Calu3 (cell line): ENCODE data around the gene RAC2. TPM values are rescaled to one million over a fixed set of nuclear protein-coding genes. Genes with fewer than 3 reads are reported as not detected.

Experiments used
- Bru-seq: library from RNA; stranded (reverse); fragments of 400-500 nt; gene quantifications from one replicate; lab custom pipeline; 2021; lab: Mats Ljungman, UMichigan
- BruChase-seq, 2 experiments: library from RNA; stranded (reverse); fragments of 400-500 nt; gene quantifications; one replicate each; lab custom pipeline; 2021; lab: Mats Ljungman, UMichigan
- BruUV-seq: library from RNA; stranded (reverse); fragments of 400-500 nt; replicated peaks from 2 replicates; lab custom pipeline; 2021; lab: Mats Ljungman, UMichigan
- CTCF ChIA-PET: fragments of 300-600 bp; sonication (Branson Sonifier 250); formaldehyde crosslinking; loops from one replicate; lab custom pipeline; 2022; ENCODE audit warnings: antibody characterized with exemption; lab: Charles Lee
- DNase-seq: peaks from one replicate; pipeline ENCODE4 v3.0.0; 2022
- H3K27ac Mint-ChIP-seq: one replicate; pipeline ENCODE4 v1.8.0; 2022; ENCODE audit warnings: mixed read lengths; ENCODE audit not compliant: unreplicated experiment
- H3K27me3 Mint-ChIP-seq: one replicate; pipeline ENCODE4 v1.8.0; 2022; ENCODE audit warnings: mixed read lengths; ENCODE audit not compliant: unreplicated experiment
- H3K36me3 Mint-ChIP-seq: one replicate; pipeline ENCODE4 v1.8.0; 2022; ENCODE audit warnings: mild to moderate bottlenecking, moderate library complexity, mixed read lengths; ENCODE audit not compliant: insufficient read depth, unreplicated experiment
- H3K4me1 Mint-ChIP-seq: one replicate; pipeline ENCODE4 v1.8.0; 2022; ENCODE audit warnings: mild to moderate bottlenecking, low read depth, mixed read lengths; ENCODE audit not compliant: unreplicated experiment
- H3K4me3 Mint-ChIP-seq: one replicate; pipeline ENCODE4 v1.8.0; 2022; ENCODE audit warnings: mild to moderate bottlenecking, low read depth, moderate library complexity, mixed read lengths; ENCODE audit not compliant: unreplicated experiment
- H3K9me3 Mint-ChIP-seq: one replicate; pipeline ENCODE4 v1.8.0; 2022; ENCODE audit warnings: low read depth, mixed read lengths; ENCODE audit not compliant: unreplicated experiment
- intact Hi-C: fragments of 100-400 bp; cut with micrococcal nuclease; formaldehyde crosslinking; loops from one replicate; pipeline ENCODE4 v1.10.0; 2022; ENCODE audit not compliant: unreplicated experiment
- long read RNA-seq: library from polyadenylated mRNA; stranded (forward); transcript quantifications from one replicate; pipeline ENCODE4 v2.0.0, GENCODE V29; 2022
- total RNA-seq: library from RNA; stranded (reverse); gene quantifications from 2 replicates; pipeline ENCODE4 v1.2.3, GENCODE V29; 2022
- TF ChIP-seq, protein P1 (sequence below): fragments of 200-600 bp; IDR thresholded peaks from one replicate; pipeline ENCODE4 v1.8.0; 2022; ENCODE audit warnings: antibody characterized with exemption; ENCODE audit not compliant: unreplicated experiment

The RAC2 gene
- total RNA-seq, result 21.0 and 24.0 TPM in 2 replicates
- Bru-seq, nascent RNA, result percentile 39 among the genes with signal in this experiment
- percentile 47 among the genes with signal in this experiment for BruChase-seq, experiment 1, labeled RNA remaining after a 6-hour chase
- percentile 43 among the genes with signal in this experiment for BruChase-seq, experiment 2, labeled RNA remaining after a 2-hour chase
- long read RNA-seq, transcript RAC2-201 (7 exons, 1,482 nt), result major isoform, 16 of 25 reads
- long read RNA-seq, partial matches to known transcripts, result 0 of 25 reads
- long read RNA-seq, other reads (novel, unspliced or antisense), result 9 of 25 reads

DNA sequence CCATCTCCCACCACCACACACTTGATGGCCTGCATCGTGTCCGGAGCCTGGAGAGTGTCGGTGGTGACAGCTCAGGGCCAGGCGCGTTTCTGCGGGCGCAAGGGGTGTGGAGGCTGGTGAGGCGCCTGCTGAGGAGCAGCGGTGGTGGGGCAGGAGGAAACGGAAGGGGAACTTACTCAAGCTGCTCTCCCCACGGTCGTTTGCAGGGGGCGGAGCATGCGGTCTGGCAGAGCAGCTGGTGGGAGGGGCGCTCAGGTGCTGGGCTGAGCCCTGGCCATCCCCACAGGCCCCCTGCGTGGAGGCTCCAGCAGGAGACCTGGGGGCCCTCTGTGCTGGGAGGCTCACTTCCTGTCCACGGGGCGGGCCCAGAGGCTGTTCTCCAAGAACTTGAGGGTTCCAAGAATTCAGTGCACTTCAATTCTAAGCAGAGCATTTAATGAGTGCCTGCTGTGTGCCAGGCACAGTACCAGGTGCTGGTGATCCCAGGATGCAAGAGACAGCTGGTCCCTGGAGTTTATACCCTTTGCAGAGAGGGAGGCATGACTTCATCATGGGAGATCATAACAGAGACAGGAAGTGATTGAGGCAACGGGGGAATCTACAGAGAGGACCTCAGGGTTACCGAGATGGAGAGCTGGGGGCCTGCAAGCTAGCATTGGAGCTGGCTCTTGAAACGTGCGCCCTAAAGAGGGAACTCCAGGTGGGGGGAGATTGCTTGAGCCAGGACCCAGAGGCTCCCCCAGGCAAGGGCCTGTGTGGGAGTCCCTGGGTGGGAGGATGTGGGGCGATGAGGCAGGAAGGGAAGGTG, at the start of gene RAC2:
Gene RAC2, minus strand, starts transcription at position 156 of the 808 bp plus-strand sequence. Its CDS starts 121 bp downstream, at position 35.
- Mint-ChIP-seq H3K27ac (no peak within 1 kb of the TSS), H3K9me3 (no peaks in the 10 kb centered on the region), H3K36me3 (peaks cover 11% of the 10 kb centered on the region), H3K4me3 (peak within 1 kb of the TSS; percentile 74), H3K27me3 (no peaks in the 10 kb centered on the region), H3K4me1 (peaks cover 9% of the 10 kb centered on the region)
- intact Hi-C loops, result no loop called here
- CTCF ChIA-PET, result interaction anchor here (0.6 to 1.4 kb wide), 4 partner anchors 45 to 268 kb away, joined by 3 to 4 read pairs (median 4); no protein-coding TSS in a partner anchor
- TF ChIP-seq, protein P1, sequence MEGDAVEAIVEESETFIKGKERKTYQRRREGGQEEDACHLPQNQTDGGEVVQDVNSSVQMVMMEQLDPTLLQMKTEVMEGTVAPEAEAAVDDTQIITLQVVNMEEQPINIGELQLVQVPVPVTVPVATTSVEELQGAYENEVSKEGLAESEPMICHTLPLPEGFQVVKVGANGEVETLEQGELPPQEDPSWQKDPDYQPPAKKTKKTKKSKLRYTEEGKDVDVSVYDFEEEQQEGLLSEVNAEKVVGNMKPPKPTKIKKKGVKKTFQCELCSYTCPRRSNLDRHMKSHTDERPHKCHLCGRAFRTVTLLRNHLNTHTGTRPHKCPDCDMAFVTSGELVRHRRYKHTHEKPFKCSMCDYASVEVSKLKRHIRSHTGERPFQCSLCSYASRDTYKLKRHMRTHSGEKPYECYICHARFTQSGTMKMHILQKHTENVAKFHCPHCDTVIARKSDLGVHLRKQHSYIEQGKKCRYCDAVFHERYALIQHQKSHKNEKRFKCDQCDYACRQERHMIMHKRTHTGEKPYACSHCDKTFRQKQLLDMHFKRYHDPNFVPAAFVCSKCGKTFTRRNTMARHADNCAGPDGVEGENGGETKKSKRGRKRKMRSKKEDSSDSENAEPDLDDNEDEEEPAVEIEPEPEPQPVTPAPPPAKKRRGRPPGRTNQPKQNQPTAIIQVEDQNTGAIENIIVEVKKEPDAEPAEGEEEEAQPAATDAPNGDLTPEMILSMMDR, result no peak
- no TSS peak for BruUV-seq
- peak; percentile 79 for DNase-seq

DNA sequence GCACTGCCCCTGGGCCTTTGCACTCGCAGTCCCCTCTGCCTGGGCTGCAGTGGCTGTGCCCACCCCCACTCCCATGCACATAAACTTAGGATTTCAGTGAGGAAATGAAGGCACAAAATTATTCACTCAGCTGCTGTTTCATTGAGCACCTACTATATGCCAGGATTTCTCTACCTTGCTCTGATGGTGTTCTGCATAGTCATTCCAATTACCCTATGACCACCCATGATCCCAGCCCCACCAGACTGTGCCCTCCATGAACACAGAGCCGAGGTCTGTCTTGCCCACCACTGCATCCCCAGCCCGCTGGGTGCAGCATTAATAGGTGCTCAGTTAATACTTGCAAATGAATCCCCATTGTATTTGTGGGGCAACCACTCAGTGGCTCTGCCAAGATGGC, 49.1 kb upstream of the RAC2 start:
- Mint-ChIP-seq H3K4me1 (peaks cover 5% of the 10 kb centered on the region), H3K9me3 (no peaks in the 10 kb centered on the region), H3K36me3 (peaks cover 6% of the 10 kb centered on the region), H3K27me3 (peaks cover 10% of the 10 kb centered on the region), H3K4me3 (no peak overlapping the region), H3K27ac (no peak overlapping the region)
- intact Hi-C loops, result no loop called here
- DNase-seq, result no peak
- CTCF ChIA-PET, result no interaction called here
- TF ChIP-seq, protein P1, result no peak
- BruUV-seq, result no TSS peak

DNA sequence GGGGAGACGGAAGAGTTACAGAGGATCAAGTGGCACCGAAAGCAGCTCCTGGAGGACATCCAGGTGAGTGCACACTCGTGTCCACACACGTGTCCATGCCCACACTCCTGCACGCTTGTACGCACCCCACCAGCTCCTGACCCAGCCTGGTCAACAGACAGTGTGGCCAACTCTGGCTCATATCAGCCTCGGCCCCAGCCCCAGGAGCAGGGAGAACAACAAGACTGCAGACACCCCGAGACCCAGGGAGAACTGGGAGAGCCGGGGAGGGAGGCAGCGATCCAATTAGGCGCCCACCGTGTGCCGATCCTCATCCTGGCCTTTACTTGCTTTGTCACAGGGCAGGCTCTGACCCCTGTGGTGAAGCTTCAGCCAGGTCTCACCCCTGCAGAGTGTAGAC, 48.6 kb upstream of the RAC2 start:
- no peak overlapping the region for H3K27ac Mint-ChIP-seq
- TF ChIP-seq, protein P1, result no peak
- H3K4me1 Mint-ChIP-seq, result peaks cover 5% of the 10 kb centered on the region
- no peaks in the 10 kb centered on the region for H3K9me3 Mint-ChIP-seq
- H3K4me3 Mint-ChIP-seq, result no peak overlapping the region
- CTCF ChIA-PET, result no interaction called here
- peaks cover 15% of the 10 kb centered on the region for H3K27me3 Mint-ChIP-seq
- no TSS peak for BruUV-seq
- DNase-seq, result no peak
- peaks cover 6% of the 10 kb centered on the region for H3K36me3 Mint-ChIP-seq
- intact Hi-C loops, result no loop called here

DNA sequence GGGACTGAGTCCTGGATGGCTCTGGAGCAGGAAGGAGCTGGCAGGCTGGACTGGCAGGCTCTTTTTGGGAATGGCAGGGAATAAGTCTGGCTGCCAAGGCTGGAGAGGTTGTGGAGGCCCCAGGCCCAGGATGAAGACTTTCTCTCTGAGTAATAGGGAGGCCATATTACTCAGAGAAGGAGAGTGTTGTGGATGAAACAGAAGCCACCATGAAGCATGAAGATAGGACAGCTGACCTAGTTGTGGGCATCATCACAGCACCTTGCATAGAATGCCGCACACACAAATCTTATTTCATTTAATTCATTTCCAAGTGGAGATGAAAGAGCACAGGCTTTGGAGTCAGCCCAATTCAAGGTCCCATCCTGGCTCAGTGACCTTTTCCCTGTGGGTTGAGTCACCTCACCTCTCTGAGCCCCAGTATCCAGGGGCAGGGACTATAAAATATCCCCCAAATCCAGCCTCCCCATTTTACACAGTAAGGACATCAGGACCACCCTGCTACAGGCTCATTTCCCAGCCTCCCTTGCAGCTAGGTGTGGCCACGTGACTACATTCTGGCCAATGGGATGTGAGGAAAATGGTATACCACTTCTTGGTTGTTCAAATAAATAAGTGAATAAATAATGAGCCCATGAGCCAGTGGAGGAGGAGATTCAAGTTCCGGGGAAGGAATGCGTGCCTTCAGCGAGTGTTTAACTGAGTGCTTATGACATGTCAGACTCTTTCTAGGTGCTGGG, 47.7 kb upstream of the RAC2 start:
- TF ChIP-seq, protein P1, result no peak
- Mint-ChIP-seq H3K4me1 (peaks cover 5% of the 10 kb centered on the region), H3K9me3 (no peaks in the 10 kb centered on the region), H3K27me3 (peaks cover 24% of the 10 kb centered on the region), H3K36me3 (peaks cover 6% of the 10 kb centered on the region), H3K27ac (no peak overlapping the region), H3K4me3 (no peak overlapping the region)
- BruUV-seq, result no TSS peak
- intact Hi-C loops, result no loop called here
- CTCF ChIA-PET, result interaction anchor here (1.1 kb wide), 1 partner anchor 16 kb away, joined by 3 read pairs; no protein-coding TSS in a partner anchor
- DNase-seq, result no peak
